Measurements from ENCODE around the gene GRID1.

DNA sequence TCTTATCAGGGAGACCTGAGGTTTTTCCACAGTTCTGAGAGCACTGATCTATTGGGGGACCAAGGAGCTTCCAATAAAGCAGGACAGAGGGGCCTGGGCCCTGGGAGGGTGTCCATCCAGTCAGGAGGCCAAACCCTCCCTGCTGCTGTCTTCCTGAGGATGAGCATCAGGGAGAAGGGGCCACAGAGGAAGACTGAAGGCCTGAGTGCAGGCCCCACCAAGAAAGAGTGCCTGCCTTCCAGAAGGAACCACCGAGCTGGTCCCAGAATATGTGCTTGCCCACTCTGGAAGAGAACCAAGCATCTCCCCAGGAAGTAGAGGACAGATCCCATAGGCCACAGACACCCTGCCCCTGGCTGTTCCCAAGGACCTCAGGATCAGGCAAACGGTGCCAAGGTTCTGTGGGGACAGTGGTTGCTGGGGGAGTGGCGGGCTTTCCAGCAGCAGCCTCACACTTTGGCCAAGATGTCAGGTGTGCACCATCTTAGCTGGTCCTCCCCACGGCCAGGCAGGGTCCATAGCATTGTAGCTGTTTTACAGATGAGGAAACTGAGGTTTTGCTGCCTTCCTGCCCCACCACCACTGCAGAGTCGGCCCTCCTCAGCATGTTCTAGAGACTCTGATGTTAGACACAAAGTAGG lies 199.4 kb downstream of the GRID1 start:
- no peak for TF ChIP-seq POLR2A (IDR thresholded peaks at IDR 0.05; ENCODE audit: low read length)
- no peak for TF ChIP-seq GATA1 (IDR thresholded peaks at IDR 0.05; ENCODE audit: low read depth, low read length)

Measured in erythroblast (primary cell).